Testis (tissue), 3 donors: ENCODE measurements around the gene DGKZ. TPM values are rescaled to one million over a fixed set of nuclear protein-coding genes. Genes with fewer than 3 reads are reported as not detected.

Experiments
- DNase-seq: peaks from one replicate; pipeline ENCODE4 v3.0.0-alpha.2; 2019
- H3K27ac ChIP-seq, 2 donors: fragments of 200-600 bp; sonication (generic); one replicate each; pipeline ENCODE4 v1.5.1; 2019
- H3K27me3 ChIP-seq: fragments of 200-600 bp; sonication (generic); one replicate; pipeline ENCODE4 v1.5.1; 2019
- H3K36me3 ChIP-seq: fragments of 200-600 bp; sonication (generic); one replicate; pipeline ENCODE4 v1.5.1; 2017; ENCODE audit warnings: low read depth; ENCODE audit errors: missing control alignments
- H3K4me1 ChIP-seq: fragments of 200-600 bp; sonication (generic); one replicate; pipeline ENCODE4 v1.5.1; 2019
- H3K4me3 ChIP-seq, 2 donors: fragments of 200-600 bp; sonication (generic); one replicate each; pipeline ENCODE4 v1.5.1; 2017 to 2019
- H3K9me3 ChIP-seq: fragments of 200-600 bp; sonication (generic); one replicate; pipeline ENCODE4 v1.5.1; 2017
- POLR2A ChIP-seq: fragments of 450-650 bp; IDR thresholded peaks from one replicate; pipeline ENCODE4 v1.6.1; 2017; ENCODE audit warnings: antibody characterized with exemption, mild to moderate bottlenecking, moderate library complexity
- WGBS, 2 donors: methylation state at CpG; one replicate each; pipeline ENCODE4 v1.1.5; 2018; 5-methylcytosine and 5-hydroxymethylcytosine counted together
- intact Hi-C: fragments of 100-400 bp; cut with DNase I; formaldehyde crosslinking; loops from one replicate; pipeline ENCODE4 v1.15.1; 2023; ENCODE audit warnings: low total_unique reads
- polyA plus RNA-seq: library from polyadenylated mRNA; stranded (reverse); fragments of 350-450 nt; fragmentation: Illumina TruSeq; extraction: RNeasy Lipid Tissue Mini Kit (QIAGEN cat#74804); gene quantifications from one replicate; pipeline ENCODE4 v1.2.3, GENCODE V29; 2014; ENCODE audit warnings: low read depth, low replicate concordance; ENCODE audit not compliant: insufficient read depth
- total RNA-seq, 2 donors: library from RNA; depleted of rRNA; stranded (reverse); fragments of >200 nt; gene quantifications; one replicate each; pipeline ENCODE4 v1.2.3, GENCODE V29; 2016
- TF ChIP-seq, protein P1 (sequence below), 3 experiments: fragments of 450-650 bp in 2 of 3; fragments of 200-600 bp in 1 of 3; sonication (generic) in 1 of 3; IDR thresholded peaks; one replicate each; pipeline ENCODE4 v1.5.1; 2016 to 2019; ENCODE audit warnings: antibody characterized with exemption in 3 of 3, mild to moderate bottlenecking in 2 of 3, moderate library complexity in 1 of 3

Gene DGKZ
- total and polyA plus RNA-seq, 3 donors from 2014 or later: 33.8 to 104 (median 67.2) TPM

DNA sequence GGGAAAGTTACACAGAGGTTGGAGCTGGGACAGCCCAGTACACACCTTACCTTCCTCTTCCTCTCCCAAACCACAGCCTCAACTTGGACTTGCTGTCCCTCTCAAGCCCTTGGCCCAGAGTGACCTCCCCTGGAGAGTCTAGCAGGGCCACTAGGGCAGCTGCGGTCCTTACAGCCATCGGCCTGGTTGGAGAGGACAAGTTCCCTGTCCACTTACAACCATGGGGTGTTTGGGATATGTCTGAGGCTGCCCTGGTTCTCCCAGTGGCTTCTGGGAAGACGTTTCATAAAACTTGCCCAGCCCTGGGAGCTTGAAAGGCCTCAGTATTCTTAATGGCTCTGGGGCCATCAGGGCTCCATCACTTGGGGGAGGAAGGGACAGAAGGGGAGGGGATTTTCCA lies 13.1 kb upstream of the DGKZ start:
- H3K4me3 ChIP-seq: no peak overlapping the region
- no peak overlapping the region for H3K27ac ChIP-seq
- peaks cover 12% of the 10 kb centered on the region for H3K4me1 ChIP-seq
- 92 to 95% methylated on average over 3 of the region's 3 CpGs for WGBS, 2 donors
- H3K9me3 ChIP-seq: no peaks in the 10 kb centered on the region
- no peaks in the 10 kb centered on the region for H3K27me3 ChIP-seq
- H3K36me3 ChIP-seq: no peaks in the 10 kb centered on the region
- TF ChIP-seq, protein P1, sequence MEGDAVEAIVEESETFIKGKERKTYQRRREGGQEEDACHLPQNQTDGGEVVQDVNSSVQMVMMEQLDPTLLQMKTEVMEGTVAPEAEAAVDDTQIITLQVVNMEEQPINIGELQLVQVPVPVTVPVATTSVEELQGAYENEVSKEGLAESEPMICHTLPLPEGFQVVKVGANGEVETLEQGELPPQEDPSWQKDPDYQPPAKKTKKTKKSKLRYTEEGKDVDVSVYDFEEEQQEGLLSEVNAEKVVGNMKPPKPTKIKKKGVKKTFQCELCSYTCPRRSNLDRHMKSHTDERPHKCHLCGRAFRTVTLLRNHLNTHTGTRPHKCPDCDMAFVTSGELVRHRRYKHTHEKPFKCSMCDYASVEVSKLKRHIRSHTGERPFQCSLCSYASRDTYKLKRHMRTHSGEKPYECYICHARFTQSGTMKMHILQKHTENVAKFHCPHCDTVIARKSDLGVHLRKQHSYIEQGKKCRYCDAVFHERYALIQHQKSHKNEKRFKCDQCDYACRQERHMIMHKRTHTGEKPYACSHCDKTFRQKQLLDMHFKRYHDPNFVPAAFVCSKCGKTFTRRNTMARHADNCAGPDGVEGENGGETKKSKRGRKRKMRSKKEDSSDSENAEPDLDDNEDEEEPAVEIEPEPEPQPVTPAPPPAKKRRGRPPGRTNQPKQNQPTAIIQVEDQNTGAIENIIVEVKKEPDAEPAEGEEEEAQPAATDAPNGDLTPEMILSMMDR (IDR thresholded peaks at IDR 0.05): no peak
- no peak for TF ChIP-seq POLR2A
- intact Hi-C loops: no loop called here
- DNase-seq: no peak

DNA sequence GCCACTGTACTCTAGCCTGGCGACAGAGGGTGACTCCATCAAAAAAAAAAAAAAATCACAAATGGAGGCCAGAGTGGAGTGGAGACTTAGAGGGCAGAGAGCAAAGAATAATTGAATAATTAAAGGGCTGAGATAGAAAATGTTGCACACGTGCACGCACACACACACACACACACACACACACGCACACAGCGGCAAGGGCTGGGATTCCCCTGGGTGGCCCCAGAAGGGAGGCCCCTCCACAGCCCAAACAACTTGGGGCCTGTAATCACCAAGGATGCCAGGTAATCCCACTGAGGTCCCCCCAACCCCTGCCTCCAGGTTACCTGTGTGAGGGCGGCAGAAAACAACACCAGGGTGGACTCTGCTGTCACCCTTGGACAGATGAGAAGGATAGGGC lies 12.0 kb upstream of the DGKZ start:
- 94% methylated on average over 6 of the region's 6 CpGs for WGBS, 2 donors
- no peak for DNase-seq
- H3K27ac ChIP-seq: no peak overlapping the region
- H3K9me3 ChIP-seq: no peaks in the 10 kb centered on the region
- TF ChIP-seq, protein P1 (IDR thresholded peaks at IDR 0.05): no peak
- TF ChIP-seq POLR2A: no peak
- H3K36me3 ChIP-seq: no peaks in the 10 kb centered on the region
- H3K4me1 ChIP-seq: peaks cover 16% of the 10 kb centered on the region
- H3K4me3 ChIP-seq: no peak overlapping the region
- intact Hi-C loops: no loop called here
- no peaks in the 10 kb centered on the region for H3K27me3 ChIP-seq

DNA sequence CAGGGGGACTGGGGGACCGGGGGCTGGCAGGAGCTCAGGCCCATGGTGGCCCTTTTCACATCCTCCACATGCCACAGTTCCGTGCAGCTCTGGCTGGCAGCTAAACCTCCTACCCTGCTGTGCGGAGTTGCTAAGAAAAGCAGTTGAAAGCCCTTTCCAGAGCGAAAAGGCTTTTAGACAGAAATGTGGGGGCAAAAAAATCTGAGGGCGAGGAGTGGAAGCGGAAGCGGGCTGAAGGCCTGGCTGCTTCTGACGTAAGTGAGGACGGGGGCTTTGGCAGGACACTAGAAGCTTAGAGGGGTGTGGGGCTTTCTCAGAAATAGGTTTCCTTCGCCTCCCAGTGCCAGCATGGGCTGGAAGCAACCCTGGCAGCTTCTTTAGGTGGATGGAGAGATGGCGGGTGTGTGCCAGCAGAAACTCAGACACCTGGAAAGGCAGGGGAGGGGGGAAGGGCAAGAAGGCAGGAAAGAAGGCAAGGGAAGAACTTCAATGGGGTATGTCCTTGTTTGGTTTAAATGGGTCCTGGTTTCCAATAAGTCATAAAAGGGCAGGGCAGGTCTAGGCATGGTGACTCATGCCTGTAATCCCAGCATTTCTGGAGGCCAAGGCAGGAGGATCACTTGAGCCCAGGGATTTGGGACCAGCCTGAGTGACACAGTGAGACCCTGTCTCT lies 11.2 kb upstream of the DGKZ start:
- 86 to 88% methylated on average over 11 of the region's 11 CpGs for WGBS, 2 donors
- H3K9me3 ChIP-seq: no peaks in the 10 kb centered on the region
- no peak overlapping the region for H3K27ac ChIP-seq
- intact Hi-C loops: no loop called here
- no peaks in the 10 kb centered on the region for H3K36me3 ChIP-seq
- DNase-seq: no peak
- H3K4me3 ChIP-seq: no peak overlapping the region
- no peak for TF ChIP-seq POLR2A
- TF ChIP-seq, protein P1 (IDR thresholded peaks at IDR 0.05): no peak
- no peaks in the 10 kb centered on the region for H3K27me3 ChIP-seq
- peaks cover 16% of the 10 kb centered on the region for H3K4me1 ChIP-seq

DNA sequence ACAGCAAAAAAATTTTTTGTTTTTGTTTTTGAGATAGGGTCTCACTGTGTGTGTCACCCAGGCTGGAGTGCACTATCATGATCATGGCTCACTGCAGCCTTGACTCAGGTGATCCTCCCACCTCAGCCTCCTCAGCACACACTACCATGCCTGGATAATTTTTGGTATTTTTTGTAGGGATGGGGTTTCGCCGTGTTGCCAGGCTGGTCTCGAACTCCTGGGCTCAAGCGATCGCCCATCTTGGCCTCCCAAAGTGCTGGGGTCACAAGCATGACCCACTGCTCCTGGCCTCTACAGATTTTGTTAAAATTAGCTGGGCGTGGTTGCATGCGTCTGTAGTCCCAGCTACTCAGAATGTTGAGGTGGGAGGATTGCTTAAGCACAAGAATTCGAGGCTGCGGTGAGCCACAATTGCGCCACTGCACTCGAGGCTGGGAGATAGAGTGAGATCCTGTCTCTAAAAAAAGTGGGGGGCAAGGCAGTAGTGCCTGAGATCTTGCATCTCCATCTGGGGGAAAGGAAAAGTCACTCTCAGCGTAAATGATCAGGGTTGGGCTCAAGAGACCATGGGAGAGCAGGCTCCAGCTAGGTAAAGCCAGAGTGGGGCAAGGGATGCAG lies 10.6 kb upstream of the DGKZ start:
- H3K9me3 ChIP-seq: no peaks in the 10 kb centered on the region
- no peak for DNase-seq
- no peak for TF ChIP-seq POLR2A
- TF ChIP-seq, protein P1 (IDR thresholded peaks at IDR 0.05): no peak
- H3K36me3 ChIP-seq: no peaks in the 10 kb centered on the region
- no peak overlapping the region for H3K4me3 ChIP-seq
- H3K27ac ChIP-seq: no peak overlapping the region
- intact Hi-C loops: no loop called here
- WGBS, 2 donors: 89 to 91% methylated on average over 12 of the region's 12 CpGs
- peaks cover 16% of the 10 kb centered on the region for H3K4me1 ChIP-seq
- no peaks in the 10 kb centered on the region for H3K27me3 ChIP-seq
